Activated CD8-positive, alpha-beta memory T cell treated with anti-CD3 and anti-CD28 coated beads, Interleukin-2, amount 50 U/mL, for 1 hour (primary cell): ENCODE measurements around the gene OSBPL1A.

Experiments
- DNase-seq: peaks from one replicate; pipeline ENCODE4 v3.0.0-alpha.2; 2020; ENCODE audit errors: extremely low read depth

The OSBPL1A gene

DNA sequence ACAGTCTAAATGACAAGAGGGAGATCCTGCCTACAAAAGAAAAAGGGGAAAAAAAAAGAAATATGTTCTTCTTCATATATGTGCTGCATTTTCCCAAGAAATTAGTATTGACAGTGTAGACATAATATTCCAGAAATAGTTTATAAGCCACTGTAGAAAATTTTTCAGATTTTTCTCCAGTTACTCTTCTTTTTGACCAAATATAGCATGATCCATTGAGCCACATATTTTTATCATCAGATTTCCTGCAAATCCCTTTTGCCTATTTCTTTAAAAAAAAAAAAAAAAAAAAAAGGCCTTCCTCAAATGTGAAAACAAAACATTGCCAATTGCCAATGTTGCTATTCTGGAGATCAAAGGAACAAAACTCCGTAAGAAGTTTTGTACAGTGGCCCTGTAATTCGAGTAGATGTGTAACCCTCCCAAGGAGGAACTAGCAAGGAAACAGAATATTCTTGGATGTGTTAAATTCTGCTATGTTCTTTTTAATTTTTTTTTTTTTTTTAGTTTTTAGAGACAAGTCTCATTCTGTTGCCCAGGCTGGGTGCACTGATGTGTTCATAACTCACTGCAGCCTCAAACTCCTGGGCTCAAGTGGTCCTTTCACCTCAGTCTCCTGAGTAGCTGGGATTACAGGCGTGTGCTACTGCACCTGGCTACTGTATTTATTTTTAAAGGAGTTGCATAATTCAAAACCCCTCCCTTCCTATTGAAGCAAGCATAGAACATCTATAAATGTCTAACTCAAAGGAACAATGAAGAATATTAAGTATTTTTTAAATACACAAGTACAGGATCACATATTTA is 271.3 kb downstream of the OSBPL1A start:
- DNase-seq: no peak

DNA sequence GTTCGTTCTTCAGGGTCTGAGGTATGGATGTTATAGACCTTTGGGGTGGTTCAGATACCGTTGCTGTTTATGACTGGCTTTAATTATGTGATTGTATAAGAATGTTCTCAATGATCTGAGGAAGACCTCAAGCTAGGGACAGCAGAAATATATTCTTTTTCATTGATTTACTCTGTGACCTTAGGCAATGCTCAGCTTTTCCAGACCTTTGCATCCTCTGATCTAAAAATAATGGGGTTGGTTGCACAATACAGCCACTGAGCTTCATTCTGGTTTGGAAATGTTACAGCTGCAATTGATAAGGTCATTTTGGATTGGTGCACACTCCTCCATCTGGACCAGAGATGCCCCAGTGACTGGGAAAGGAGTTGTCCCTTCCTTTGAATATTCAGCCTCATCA is 276.0 kb downstream of the OSBPL1A start:
- DNase-seq: no peak

DNA sequence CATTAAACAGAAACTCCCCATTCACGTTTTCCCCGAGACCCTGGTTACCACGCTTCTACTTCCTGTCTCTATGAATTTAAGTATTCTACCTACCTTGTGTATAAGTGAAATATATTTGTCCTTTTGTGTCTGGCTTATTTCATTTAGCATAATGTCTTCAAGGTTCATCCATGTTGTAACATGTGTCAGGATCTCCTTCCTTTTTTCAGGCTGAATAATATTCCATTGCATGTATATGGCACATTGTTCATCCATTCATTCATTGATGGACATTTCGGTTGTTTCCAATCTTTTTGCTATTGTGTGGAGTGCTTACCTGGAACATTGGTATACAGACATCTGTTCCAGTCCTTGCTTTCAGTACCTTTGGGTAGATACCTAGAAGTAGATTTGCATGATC is 276.9 kb downstream of the OSBPL1A start:
- no peak for DNase-seq

DNA sequence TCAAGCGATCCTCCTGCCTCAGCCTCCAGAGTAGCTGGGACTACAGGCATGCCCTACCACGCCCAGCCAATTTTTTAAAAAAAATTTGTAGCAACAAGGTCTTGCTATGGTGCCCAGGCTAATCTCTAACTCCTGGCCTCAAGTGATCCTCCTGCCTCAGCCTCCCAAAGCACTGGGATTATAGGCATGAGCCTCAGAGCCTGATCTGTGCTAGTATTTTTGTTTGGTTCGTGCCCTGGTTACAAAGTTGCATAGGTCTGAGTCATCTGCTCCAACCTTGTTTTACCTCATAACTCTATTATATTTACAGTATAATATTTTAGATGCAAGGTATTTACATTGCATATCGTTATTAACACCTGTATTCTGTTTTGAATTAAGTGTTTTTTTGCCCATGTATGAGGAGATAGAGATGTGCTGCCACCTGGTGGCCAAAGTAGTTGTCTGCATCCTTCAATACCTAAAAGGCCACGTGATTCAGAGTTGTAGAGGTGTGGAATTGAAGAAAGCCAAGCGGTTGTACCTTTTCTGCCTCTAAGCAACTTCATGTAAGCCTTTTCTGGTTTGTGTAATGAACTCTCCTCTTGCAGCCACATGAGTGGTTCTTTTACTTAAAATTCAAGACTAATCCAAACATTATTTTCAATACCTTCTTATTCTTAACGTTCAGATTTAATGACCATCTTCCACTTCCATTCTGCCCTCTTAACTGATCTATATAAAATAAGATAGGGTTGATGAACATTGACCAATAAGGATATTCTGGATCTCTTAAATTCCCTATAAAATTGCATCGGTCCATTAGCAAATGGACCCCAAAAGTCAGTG is 278.7 kb downstream of the OSBPL1A start:
- DNase-seq: peak; percentile 42

DNA sequence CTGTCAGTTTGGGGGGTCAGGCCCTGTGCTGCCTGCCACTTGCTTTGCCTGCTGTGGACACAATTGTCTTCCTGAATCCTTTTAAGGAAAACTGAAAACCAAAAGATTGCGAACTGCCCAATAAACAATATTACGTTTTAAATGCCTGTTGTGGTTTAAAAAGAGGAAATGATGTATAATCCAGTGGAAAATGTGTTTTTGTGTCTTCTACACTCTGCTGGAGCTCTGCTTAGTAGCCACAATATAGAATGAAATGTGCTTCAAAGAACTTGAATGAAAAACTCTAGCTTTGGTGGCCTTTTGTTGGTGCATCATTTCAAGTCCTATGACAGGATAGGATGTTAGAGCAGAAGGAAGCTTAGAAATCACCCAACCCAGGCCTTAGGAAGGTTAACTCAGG is 282.0 kb downstream of the OSBPL1A start:
- no peak for DNase-seq

DNA sequence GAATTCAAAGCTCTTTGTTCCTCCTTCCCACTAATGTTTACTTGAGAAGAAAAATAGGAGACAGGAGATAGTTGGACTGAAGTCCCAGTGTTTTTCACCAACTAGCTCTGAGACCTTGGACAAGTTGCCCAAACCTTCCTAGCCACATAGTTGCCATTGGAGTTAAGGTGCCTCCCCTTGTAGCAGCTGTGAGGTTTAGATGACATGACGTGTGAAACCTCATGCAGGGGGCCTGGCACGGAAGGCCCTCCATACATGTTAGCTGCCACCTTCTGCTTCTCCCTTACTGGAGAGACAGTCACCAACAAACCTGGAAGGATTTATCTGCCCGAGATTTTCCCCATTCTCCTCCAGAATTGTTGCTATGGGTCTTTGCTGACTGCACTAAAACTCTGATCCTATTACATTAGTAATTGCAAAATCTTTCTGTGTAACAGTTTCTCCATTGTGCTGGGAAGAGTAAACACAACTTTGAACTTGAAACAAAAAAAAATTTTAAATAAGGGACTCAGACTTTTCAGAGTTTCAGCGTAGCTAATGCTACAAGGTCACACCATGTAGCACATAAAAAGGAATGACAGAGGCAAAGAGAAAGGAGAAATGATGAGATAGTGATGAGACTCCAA is 282.6 kb downstream of the OSBPL1A start:
- no peak for DNase-seq

DNA sequence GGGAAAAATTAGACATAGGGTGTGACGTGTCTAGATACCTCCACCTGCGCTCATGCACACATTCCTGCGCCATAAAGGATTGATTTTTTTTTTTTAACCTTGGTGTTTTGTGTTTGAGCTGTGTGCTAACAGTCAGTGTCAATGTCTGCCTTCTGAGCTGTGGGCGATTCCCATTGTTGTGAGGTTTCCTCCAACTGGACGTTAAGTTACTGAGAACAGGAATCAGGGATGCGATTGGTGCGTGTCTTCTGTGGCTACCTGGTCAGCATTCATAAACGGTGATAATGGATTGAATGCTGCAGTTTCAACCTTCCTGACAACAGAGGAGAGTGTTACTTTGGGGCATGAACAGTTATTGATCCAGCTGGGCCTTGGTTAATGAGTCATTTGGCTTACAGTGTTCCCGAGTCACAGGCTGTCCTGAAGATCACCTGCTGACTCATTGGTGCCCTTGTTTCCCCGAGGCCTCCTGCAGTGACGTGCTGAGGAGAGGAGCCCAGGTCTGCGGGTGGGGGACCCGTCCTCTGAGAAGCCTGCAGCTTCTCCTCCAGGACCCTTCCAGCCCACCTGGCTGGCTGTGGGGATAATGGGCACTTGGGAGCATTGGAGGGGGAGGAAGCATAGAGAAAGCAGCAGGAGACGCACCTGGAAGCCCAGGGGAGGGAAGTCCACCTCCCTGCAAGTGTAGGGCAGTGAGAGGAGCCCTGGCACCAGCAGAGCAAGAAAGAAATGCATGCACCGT is 284.6 kb downstream of the OSBPL1A start:
- DNase-seq: no peak

DNA sequence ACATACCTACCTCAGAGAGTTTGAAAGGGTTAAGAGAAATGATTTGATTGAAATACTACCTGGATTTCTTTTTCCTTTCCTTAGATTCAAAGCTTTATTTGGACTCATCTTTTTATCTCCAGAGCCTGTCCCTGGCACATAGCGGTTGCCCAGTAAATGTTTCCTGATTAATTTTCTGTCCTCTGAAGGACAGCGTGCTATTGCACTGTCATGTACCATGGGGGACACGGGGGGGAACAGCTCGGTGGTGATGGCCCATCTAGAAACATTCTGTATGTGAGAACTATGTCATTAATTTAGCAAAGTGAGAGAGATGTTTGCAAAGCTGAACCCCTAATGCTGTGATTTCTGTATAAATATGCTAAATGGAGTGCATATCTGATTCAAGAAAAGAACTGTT is 285.2 kb downstream of the OSBPL1A start:
- no peak for DNase-seq
